Measurements from ENCODE around the gene PRKAR2A. TPM values are rescaled to one million over a fixed set of nuclear protein-coding genes. Genes with fewer than 3 reads are reported as not detected.
"Not testable (repeated sequence)": the region's sequence is repeated elsewhere in the genome, so short reads cannot be mapped to it uniquely, and the experiment has no call there.

PRKAR2A gene
- total and polyA plus RNA-seq, 3 experiments from 2014 or later = 16.4 to 62.1 (median 61.5) TPM

- Histone ChIP-seq H3K27ac (ENCODE audit: low read depth, low read length) (no peak overlapping the region), H3K4me3 (ENCODE audit: low read length) (no peak overlapping the region), H3K9me3 (ENCODE audit: low read length) (no peaks in the 10 kb centered on the region), H3K4me1 (ENCODE audit: insufficient read depth, low read length) (no peaks in the 10 kb centered on the region), H3K27me3 (ENCODE audit: insufficient read depth, low read length, poor library complexity, severe bottlenecking) (no peaks in the 10 kb centered on the region), H3K36me3 (ENCODE audit: insufficient read depth, low read length) (peaks cover 22% of the 10 kb centered on the region)
- ChIA-PET POLR2A (interaction anchor here (0.5 to 0.7 kb wide), 2 partner anchors 92 to 117 kb away, joined by 5 to 8 read pairs; no protein-coding TSS in a partner anchor), CTCF (interaction anchor here (2.7 kb wide), 1 partner anchor 9 kb away, joined by 7 read pairs; no protein-coding TSS in a partner anchor)
- H3K4me1 Mint-ChIP-seq = no peaks in the 10 kb centered on the region
- no peaks in the 10 kb centered on the region for H3K27me3 Mint-ChIP-seq
- no peaks in the 10 kb centered on the region for H3K9me3 Mint-ChIP-seq
- H3K36me3 Mint-ChIP-seq = peaks cover 0 to 64% (median 21%) of the 10 kb centered on the region in 3 donors
- DNase-seq = no peak
- H3K27ac Mint-ChIP-seq = peak overlapping the region in 1 of 8 donors; percentile 31
- no peak overlapping the region for H3K4me3 Mint-ChIP-seq
Measured at GRCh38 chr3:48748754-48749153, 98.9 kb downstream of the PRKAR2A start.

- Mint-ChIP-seq H3K36me3 (peaks cover 0 to 59% (median 21%) of the 10 kb centered on the region in 3 donors), H3K4me3 (no peak overlapping the region), H3K27ac (peak overlapping the region in 1 of 8 donors; percentile 50), H3K27me3 (no peaks in the 10 kb centered on the region), H3K4me1 (no peaks in the 10 kb centered on the region), H3K9me3 (no peaks in the 10 kb centered on the region)
- POLR2A ChIA-PET = interaction anchor here (0.7 kb wide), 1 partner anchor 118 kb away, joined by 5 read pairs; no protein-coding TSS in a partner anchor
- Histone ChIP-seq H3K27ac (ENCODE audit: low read depth, low read length) (no peak overlapping the region), H3K27me3 (ENCODE audit: insufficient read depth, low read length, poor library complexity, severe bottlenecking) (no peaks in the 10 kb centered on the region), H3K36me3 (ENCODE audit: insufficient read depth, low read length) (peaks cover 22% of the 10 kb centered on the region), H3K9me3 (ENCODE audit: low read length) (no peaks in the 10 kb centered on the region), H3K4me3 (ENCODE audit: low read length) (no peak overlapping the region), H3K4me1 (ENCODE audit: insufficient read depth, low read length) (no peaks in the 10 kb centered on the region)
- DNase-seq = no peak
- CTCF ChIA-PET = interaction anchor here (2.7 kb wide), 1 partner anchor 8 kb away, joined by 7 read pairs; no protein-coding TSS in a partner anchor
Measured at GRCh38 chr3:48747706-48748105, 100.0 kb downstream of the PRKAR2A start.

- Histone ChIP-seq H3K9me3 (ENCODE audit: low read length) (no peaks in the 10 kb centered on the region), H3K4me3 (ENCODE audit: low read length) (no peak overlapping the region), H3K36me3 (ENCODE audit: insufficient read depth, low read length) (peaks cover 22% of the 10 kb centered on the region), H3K4me1 (ENCODE audit: insufficient read depth, low read length) (no peaks in the 10 kb centered on the region), H3K27me3 (ENCODE audit: insufficient read depth, low read length, poor library complexity, severe bottlenecking) (no peaks in the 10 kb centered on the region), H3K27ac (ENCODE audit: low read depth, low read length) (no peak overlapping the region)
- Mint-ChIP-seq H3K9me3 (no peaks in the 10 kb centered on the region), H3K36me3 (peaks cover 0 to 53% (median 21%) of the 10 kb centered on the region in 3 donors), H3K27ac (no peak overlapping the region), H3K4me1 (no peaks in the 10 kb centered on the region), H3K27me3 (no peaks in the 10 kb centered on the region), H3K4me3 (no peak overlapping the region)
- ChIA-PET CTCF (interaction anchor here (2.7 kb wide), 1 partner anchor 7 kb away, joined by 7 read pairs; no protein-coding TSS in a partner anchor), POLR2A (no interaction called here)
- DNase-seq = no peak
Measured at GRCh38 chr3:48747015-48747615, 100.6 kb downstream of the PRKAR2A start.

GRCh38 chr3:48743773-48744172 is 103.9 kb downstream of the PRKAR2A start:
- Histone ChIP-seq H3K27ac (ENCODE audit: low read depth, low read length) (no peak overlapping the region), H3K4me3 (ENCODE audit: low read length) (no peak overlapping the region), H3K9me3 (ENCODE audit: low read length) (no peaks in the 10 kb centered on the region), H3K4me1 (ENCODE audit: insufficient read depth, low read length) (no peaks in the 10 kb centered on the region), H3K36me3 (ENCODE audit: insufficient read depth, low read length) (peaks cover 1% of the 10 kb centered on the region), H3K27me3 (ENCODE audit: insufficient read depth, low read length, poor library complexity, severe bottlenecking) (no peaks in the 10 kb centered on the region)
- H3K9me3 Mint-ChIP-seq = no peaks in the 10 kb centered on the region
- no peak for DNase-seq
- no peaks in the 10 kb centered on the region for H3K27me3 Mint-ChIP-seq
- peaks cover 0 to 3% (median 2%) of the 10 kb centered on the region in 3 donors for H3K4me1 Mint-ChIP-seq
- POLR2A ChIA-PET = interaction anchor here (0.6 kb wide), 2 partner anchors 13 to 181 kb away, joined by 3 to 4 read pairs; no protein-coding TSS in a partner anchor
- no peak overlapping the region for H3K27ac Mint-ChIP-seq
- no peak overlapping the region for H3K4me3 Mint-ChIP-seq
- CTCF ChIA-PET = interaction anchor here (1.4 kb wide), 1 partner anchor 208 kb away, joined by 4 read pairs; no protein-coding TSS in a partner anchor
- peaks cover 0 to 30% (median 13%) of the 10 kb centered on the region in 3 donors for H3K36me3 Mint-ChIP-seq

- CTCF ChIA-PET = interaction anchor here (1.4 kb wide), 1 partner anchor 9 kb away, joined by 5 read pairs; no protein-coding TSS in a partner anchor
Measured at GRCh38 chr3:48741226-48741625, 106.4 kb downstream of the PRKAR2A start.

GRCh38 chr3:48739955-48740823 is 107.5 kb downstream of the PRKAR2A start:
- Mint-ChIP-seq H3K27ac (peak overlapping the region in 1 of 8 donors; percentile 58), H3K9me3 (no peaks in the 10 kb centered on the region), H3K36me3 (peaks cover 0 to 2% (median 0%) of the 10 kb centered on the region in 3 donors), H3K27me3 (no peaks in the 10 kb centered on the region), H3K4me1 (peaks cover 2 to 4% (median 3%) of the 10 kb centered on the region in 3 donors), H3K4me3 (no peak overlapping the region)
- POLR2A ChIA-PET = no interaction called here
- Histone ChIP-seq H3K27ac (ENCODE audit: low read depth, low read length) (no peak overlapping the region), H3K9me3 (ENCODE audit: low read length) (no peaks in the 10 kb centered on the region), H3K4me1 (ENCODE audit: insufficient read depth, low read length) (no peaks in the 10 kb centered on the region), H3K27me3 (ENCODE audit: insufficient read depth, low read length, poor library complexity, severe bottlenecking) (no peaks in the 10 kb centered on the region), H3K36me3 (ENCODE audit: insufficient read depth, low read length) (no peaks in the 10 kb centered on the region), H3K4me3 (ENCODE audit: low read length) (no peak overlapping the region)
- CTCF ChIA-PET = interaction anchor here (0.6 to 1.7 kb wide), 19 partner anchors 9 to 339 kb away, joined by 3 to 7 read pairs (median 4); partner anchors contain the start of genes ARIH2, IP6K2, NCKIPSD and SLC26A6
- peak; percentile 15 to 58 (median 31) for DNase-seq

More at GRCh38 chr3:48741226-48741625, 106.4 kb downstream of the PRKAR2A start:
- H3K27ac Mint-ChIP-seq; H3K9me3 ChIP-seq (ENCODE audit: low read length); H3K27me3 ChIP-seq (ENCODE audit: insufficient read depth, low read length, poor library complexity, severe bottlenecking); H3K27ac ChIP-seq (ENCODE audit: low read depth, low read length); H3K4me3 ChIP-seq (ENCODE audit: low read length); H3K4me3 Mint-ChIP-seq; H3K27me3 Mint-ChIP-seq; H3K4me1 ChIP-seq (ENCODE audit: insufficient read depth, low read length); H3K36me3 ChIP-seq (ENCODE audit: insufficient read depth, low read length); DNase-seq; H3K36me3 Mint-ChIP-seq; H3K9me3 Mint-ChIP-seq; H3K4me1 Mint-ChIP-seq; POLR2A ChIA-PET: not testable (repeated sequence)

GRCh38 chr3:48739617-48739954 is 108.1 kb downstream of the PRKAR2A start:
- POLR2A ChIA-PET = no interaction called here
- no peaks in the 10 kb centered on the region for H3K9me3 Mint-ChIP-seq
- CTCF ChIA-PET = interaction anchor here (0.6 to 1.7 kb wide), 16 partner anchors 9 to 339 kb away, joined by 3 to 7 read pairs (median 4); partner anchors contain the start of genes ARIH2, IP6K2 and SLC26A6
- H3K4me3 ChIP-seq (ENCODE audit: low read length) = no peak overlapping the region
- no peak overlapping the region for H3K4me3 Mint-ChIP-seq
- H3K36me3 ChIP-seq (ENCODE audit: insufficient read depth, low read length) = no peaks in the 10 kb centered on the region
- no peak for DNase-seq
- H3K4me1 ChIP-seq (ENCODE audit: insufficient read depth, low read length) = no peaks in the 10 kb centered on the region
- no peak overlapping the region for H3K27ac Mint-ChIP-seq
- H3K9me3 ChIP-seq (ENCODE audit: low read length) = no peaks in the 10 kb centered on the region
- peaks cover 2 to 4% (median 3%) of the 10 kb centered on the region in 3 donors for H3K4me1 Mint-ChIP-seq
- H3K27me3 Mint-ChIP-seq = no peaks in the 10 kb centered on the region
- H3K27ac ChIP-seq (ENCODE audit: low read depth, low read length) = no peak overlapping the region
- peaks cover 0 to 1% (median 0%) of the 10 kb centered on the region in 3 donors for H3K36me3 Mint-ChIP-seq
- no peaks in the 10 kb centered on the region for H3K27me3 ChIP-seq (ENCODE audit: insufficient read depth, low read length, poor library complexity, severe bottlenecking)

Measured in CD8-positive, alpha-beta memory T cell (primary cell).